ENCODE results near the gene PRDM16.

PRDM16 gene

DNA sequence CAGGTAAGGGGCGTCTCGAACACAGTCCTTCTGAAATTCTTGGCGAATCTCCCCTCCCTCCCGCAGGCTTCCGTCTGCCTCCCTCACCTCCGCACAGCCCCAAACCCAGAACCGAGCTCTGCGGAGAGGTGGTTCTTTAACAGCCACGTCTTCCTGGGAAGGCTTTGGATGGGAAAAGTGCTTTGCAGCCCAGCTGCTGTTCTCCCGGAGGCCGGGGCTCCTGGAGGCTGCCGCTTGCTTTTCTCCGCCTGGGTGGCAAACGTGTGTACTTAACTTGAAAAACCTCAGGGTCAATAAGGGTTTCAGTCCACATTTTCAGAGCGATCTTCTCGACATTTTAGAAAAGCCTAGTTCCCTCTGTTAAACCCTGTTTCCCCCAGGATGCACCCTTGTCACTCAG lies 109.3 kb downstream of the PRDM16 start:
- no peak overlapping the region for H3K4me3 ChIP-seq (ENCODE audit: low read depth, low read length, poor library complexity, severe bottlenecking)
- no peak for TF ChIP-seq EZH2 (IDR thresholded peaks at IDR 0.05; ENCODE audit: borderline replicate concordance, low read length)
- TF ChIP-seq, protein P1, sequence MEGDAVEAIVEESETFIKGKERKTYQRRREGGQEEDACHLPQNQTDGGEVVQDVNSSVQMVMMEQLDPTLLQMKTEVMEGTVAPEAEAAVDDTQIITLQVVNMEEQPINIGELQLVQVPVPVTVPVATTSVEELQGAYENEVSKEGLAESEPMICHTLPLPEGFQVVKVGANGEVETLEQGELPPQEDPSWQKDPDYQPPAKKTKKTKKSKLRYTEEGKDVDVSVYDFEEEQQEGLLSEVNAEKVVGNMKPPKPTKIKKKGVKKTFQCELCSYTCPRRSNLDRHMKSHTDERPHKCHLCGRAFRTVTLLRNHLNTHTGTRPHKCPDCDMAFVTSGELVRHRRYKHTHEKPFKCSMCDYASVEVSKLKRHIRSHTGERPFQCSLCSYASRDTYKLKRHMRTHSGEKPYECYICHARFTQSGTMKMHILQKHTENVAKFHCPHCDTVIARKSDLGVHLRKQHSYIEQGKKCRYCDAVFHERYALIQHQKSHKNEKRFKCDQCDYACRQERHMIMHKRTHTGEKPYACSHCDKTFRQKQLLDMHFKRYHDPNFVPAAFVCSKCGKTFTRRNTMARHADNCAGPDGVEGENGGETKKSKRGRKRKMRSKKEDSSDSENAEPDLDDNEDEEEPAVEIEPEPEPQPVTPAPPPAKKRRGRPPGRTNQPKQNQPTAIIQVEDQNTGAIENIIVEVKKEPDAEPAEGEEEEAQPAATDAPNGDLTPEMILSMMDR (IDR thresholded peaks at IDR 0.05; ENCODE audit: low read length): no peak
- no peaks in the 10 kb centered on the region for H3K36me3 ChIP-seq (ENCODE audit: insufficient read depth, low read length)
- no peak overlapping the region for H3K9ac ChIP-seq (ENCODE audit: low read length)
- H3K79me2 ChIP-seq (ENCODE audit: insufficient read depth, low read length): no peaks in the 10 kb centered on the region
- no peak overlapping the region for H3K4me2 ChIP-seq (ENCODE audit: low read length)
- no peaks in the 10 kb centered on the region for H4K20me1 ChIP-seq (ENCODE audit: insufficient read depth, low read length)
- H3K9me3 ChIP-seq (ENCODE audit: low read length): no peaks in the 10 kb centered on the region
- H3K9me2 ChIP-seq (ENCODE audit: low read depth, low read length): no peaks in the 10 kb centered on the region
- no peaks in the 10 kb centered on the region for H3K4me1 ChIP-seq (ENCODE audit: insufficient read depth, low read length, severe bottlenecking)
- no peak overlapping the region for H3K27ac ChIP-seq (ENCODE audit: low read depth, low read length, poor library complexity, severe bottlenecking)
- H3K27me3 ChIP-seq (ENCODE audit: insufficient read depth, low read length): no peaks in the 10 kb centered on the region; the same call in 1 of the 2 replicates
- 0 out of 2 replicates have a peak, but pooled peaks cover 2% of the 10 kb centered on the region for H3F3A ChIP-seq (ENCODE audit: insufficient read depth, low read length)
- no peak overlapping the region for H2AFZ ChIP-seq (ENCODE audit: low read length)

DNA sequence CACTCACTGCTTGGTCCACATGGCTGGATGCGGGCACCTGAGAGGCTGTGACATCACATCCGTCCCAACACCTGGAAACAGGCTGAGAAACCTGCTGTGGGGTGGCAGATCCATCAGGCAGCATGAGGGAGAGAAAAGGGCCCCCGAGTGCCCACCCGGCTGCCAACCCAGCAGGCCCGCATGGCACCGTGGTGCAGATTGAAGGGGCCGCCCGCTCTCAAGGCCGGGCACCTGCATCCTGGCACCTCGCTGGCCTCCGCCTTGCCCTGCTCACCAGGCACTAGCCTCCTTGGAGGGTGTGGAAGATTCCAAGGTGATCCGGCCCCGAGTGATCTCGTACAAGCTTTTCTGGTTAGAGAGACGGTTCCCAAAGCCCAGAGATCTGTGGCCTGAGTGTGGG lies 110.5 kb downstream of the PRDM16 start:
- Histone ChIP-seq H3K9me3 (ENCODE audit: low read length) (no peaks in the 10 kb centered on the region), H3K9me2 (ENCODE audit: low read depth, low read length) (no peaks in the 10 kb centered on the region), H3K79me2 (ENCODE audit: insufficient read depth, low read length) (no peaks in the 10 kb centered on the region), H3K36me3 (ENCODE audit: insufficient read depth, low read length) (no peaks in the 10 kb centered on the region), H3K4me3 (ENCODE audit: low read depth, low read length, poor library complexity, severe bottlenecking) (no peak overlapping the region), H3K9ac (ENCODE audit: low read length) (no peak overlapping the region), H3K27me3 (ENCODE audit: insufficient read depth, low read length) (no peaks in the 10 kb centered on the region; the same call in 1 of the 2 replicates), H4K20me1 (ENCODE audit: insufficient read depth, low read length) (no peaks in the 10 kb centered on the region), H3K4me2 (ENCODE audit: low read length) (no peak overlapping the region), H3K4me1 (ENCODE audit: insufficient read depth, low read length, severe bottlenecking) (no peaks in the 10 kb centered on the region), H2AFZ (ENCODE audit: low read length) (no peak overlapping the region), H3F3A (ENCODE audit: insufficient read depth, low read length) (0 out of 2 replicates have a peak, but pooled peaks cover 2% of the 10 kb centered on the region), H3K27ac (ENCODE audit: low read depth, low read length, poor library complexity, severe bottlenecking) (no peak overlapping the region)
- TF ChIP-seq, protein P1 (IDR thresholded peaks at IDR 0.05; ENCODE audit: low read length): no peak
- TF ChIP-seq EZH2 (IDR thresholded peaks at IDR 0.05; ENCODE audit: borderline replicate concordance, low read length): no peak

DNA sequence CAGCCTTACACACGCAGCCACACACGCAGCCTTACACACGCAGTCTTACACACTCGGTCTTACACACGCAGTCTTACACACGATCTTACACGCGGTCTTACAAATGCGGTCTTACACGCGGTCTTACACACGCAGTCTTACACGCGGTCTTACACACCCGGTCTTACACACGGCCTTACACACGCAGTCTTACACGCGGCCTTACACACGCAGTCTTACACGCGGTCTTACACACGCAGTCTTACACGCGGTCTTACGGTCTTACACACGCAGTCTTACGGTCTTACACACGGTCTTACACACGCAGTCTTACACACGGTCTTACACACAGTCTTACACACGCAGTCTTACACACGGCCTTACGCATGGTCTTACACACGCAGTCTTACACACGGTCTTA lies 111.9 kb downstream of the PRDM16 start:
- H3K4me1 ChIP-seq (ENCODE audit: insufficient read depth, low read length, severe bottlenecking): no peaks in the 10 kb centered on the region
- H3K36me3 ChIP-seq (ENCODE audit: insufficient read depth, low read length): no peaks in the 10 kb centered on the region
- TF ChIP-seq, protein P1 (IDR thresholded peaks at IDR 0.05; ENCODE audit: low read length): no peak
- no peak for TF ChIP-seq EZH2 (IDR thresholded peaks at IDR 0.05; ENCODE audit: borderline replicate concordance, low read length)
- no peaks in the 10 kb centered on the region for H3K9me2 ChIP-seq (ENCODE audit: low read depth, low read length)
- H2AFZ ChIP-seq (ENCODE audit: low read length): no peak overlapping the region
- no peaks in the 10 kb centered on the region for H3K79me2 ChIP-seq (ENCODE audit: insufficient read depth, low read length)
- H3K27ac ChIP-seq (ENCODE audit: low read depth, low read length, poor library complexity, severe bottlenecking): no peak overlapping the region
- H3K4me2 ChIP-seq (ENCODE audit: low read length): no peak overlapping the region
- H3K9me3 ChIP-seq (ENCODE audit: low read length): no peaks in the 10 kb centered on the region
- no peak overlapping the region for H3K9ac ChIP-seq (ENCODE audit: low read length)
- no peak overlapping the region for H3K4me3 ChIP-seq (ENCODE audit: low read depth, low read length, poor library complexity, severe bottlenecking)
- H3K27me3 ChIP-seq (ENCODE audit: insufficient read depth, low read length): no peaks in the 10 kb centered on the region
- 0 out of 2 replicates have a peak, but pooled peaks cover 2% of the 10 kb centered on the region for H3F3A ChIP-seq (ENCODE audit: insufficient read depth, low read length)
- no peaks in the 10 kb centered on the region for H4K20me1 ChIP-seq (ENCODE audit: insufficient read depth, low read length)

Measured in OCI-LY1 (cell line).